ENCODE data around the gene ZFR.

Gene ZFR

GRCh38 chr5:32384621-32385020, 59.9 kb downstream of the ZFR start:
- TF ChIP-seq, protein P1, sequence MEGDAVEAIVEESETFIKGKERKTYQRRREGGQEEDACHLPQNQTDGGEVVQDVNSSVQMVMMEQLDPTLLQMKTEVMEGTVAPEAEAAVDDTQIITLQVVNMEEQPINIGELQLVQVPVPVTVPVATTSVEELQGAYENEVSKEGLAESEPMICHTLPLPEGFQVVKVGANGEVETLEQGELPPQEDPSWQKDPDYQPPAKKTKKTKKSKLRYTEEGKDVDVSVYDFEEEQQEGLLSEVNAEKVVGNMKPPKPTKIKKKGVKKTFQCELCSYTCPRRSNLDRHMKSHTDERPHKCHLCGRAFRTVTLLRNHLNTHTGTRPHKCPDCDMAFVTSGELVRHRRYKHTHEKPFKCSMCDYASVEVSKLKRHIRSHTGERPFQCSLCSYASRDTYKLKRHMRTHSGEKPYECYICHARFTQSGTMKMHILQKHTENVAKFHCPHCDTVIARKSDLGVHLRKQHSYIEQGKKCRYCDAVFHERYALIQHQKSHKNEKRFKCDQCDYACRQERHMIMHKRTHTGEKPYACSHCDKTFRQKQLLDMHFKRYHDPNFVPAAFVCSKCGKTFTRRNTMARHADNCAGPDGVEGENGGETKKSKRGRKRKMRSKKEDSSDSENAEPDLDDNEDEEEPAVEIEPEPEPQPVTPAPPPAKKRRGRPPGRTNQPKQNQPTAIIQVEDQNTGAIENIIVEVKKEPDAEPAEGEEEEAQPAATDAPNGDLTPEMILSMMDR (IDR thresholded peaks at IDR 0.05; ENCODE audit: borderline replicate concordance, extremely low read depth, low read length, poor library complexity, severe bottlenecking): no peak
- no peak for TF ChIP-seq EZH2 (IDR thresholded peaks at IDR 0.05; ENCODE audit: borderline replicate concordance, low read depth, low read length, severe bottlenecking)
- ATAC-seq (ENCODE audit: insufficient read depth, low read depth): no peak

DNA sequence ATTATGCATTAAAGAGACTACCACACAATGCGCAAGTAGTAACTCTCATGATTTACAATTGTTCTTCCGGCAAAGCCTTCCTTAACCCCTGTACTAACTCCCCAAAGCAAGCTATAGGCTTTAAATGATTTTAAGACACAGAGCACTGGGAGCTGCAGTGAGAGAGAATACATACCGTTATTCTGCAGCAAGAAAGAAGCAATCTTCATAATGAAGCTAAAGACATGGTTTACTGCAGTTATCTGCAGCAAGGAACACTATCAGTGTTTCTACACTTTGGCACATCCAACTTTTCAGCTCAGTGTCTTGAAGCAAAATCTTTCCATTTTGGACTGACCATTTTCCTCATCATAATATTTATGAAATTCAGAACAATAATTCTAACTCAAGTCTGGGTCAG, 61.0 kb downstream of the ZFR start:
- DNase-seq (no peak), ATAC-seq (ENCODE audit: insufficient read depth, low read depth) (no peak)
- Histone ChIP-seq H3K27me3 (ENCODE audit: insufficient read depth, low read length, poor library complexity) (no peaks in the 10 kb centered on the region), H3K4me2 (ENCODE audit: insufficient read depth, low read length) (no peak overlapping the region), H2AFZ (ENCODE audit: low read depth, low read length) (no peak overlapping the region), H3K9ac (ENCODE audit: low read depth, low read length) (no peak overlapping the region), H3K27ac (ENCODE audit: low read length) (no peak overlapping the region), H3K79me2 (ENCODE audit: insufficient read depth, low read length) (no peaks in the 10 kb centered on the region), H4K20me1 (ENCODE audit: insufficient read depth, low read length) (no peaks in the 10 kb centered on the region), H3K4me3 (ENCODE audit: low read depth in 1 of 2, low read length in 2 of 2) (no peak overlapping the region), H3K4me1 (ENCODE audit: insufficient read depth, low read length) (no peaks in the 10 kb centered on the region), H3K36me3 (ENCODE audit: insufficient read depth, low read length) (peaks cover 87% of the 10 kb centered on the region), H3K9me3 (ENCODE audit: insufficient read depth, low read length, severe bottlenecking) (no peaks in the 10 kb centered on the region)
- TF ChIP-seq, protein P1 (IDR thresholded peaks at IDR 0.05; ENCODE audit: borderline replicate concordance, extremely low read depth, low read length, poor library complexity, severe bottlenecking): no peak
- no peak for TF ChIP-seq EZH2 (IDR thresholded peaks at IDR 0.05; ENCODE audit: borderline replicate concordance, low read depth, low read length, severe bottlenecking)

More at GRCh38 chr5:32384621-32385020, 59.9 kb downstream of the ZFR start:
- Histone ChIP-seq H3K9ac (ENCODE audit: low read depth, low read length) (no peak overlapping the region), H2AFZ (ENCODE audit: low read depth, low read length) (no peak overlapping the region), H3K4me2 (ENCODE audit: insufficient read depth, low read length) (no peak overlapping the region), H3K36me3 (ENCODE audit: insufficient read depth, low read length) (peaks cover 87% of the 10 kb centered on the region), H4K20me1 (ENCODE audit: insufficient read depth, low read length) (no peaks in the 10 kb centered on the region), H3K27ac (ENCODE audit: low read length) (no peak overlapping the region), H3K9me3 (ENCODE audit: insufficient read depth, low read length, severe bottlenecking) (no peaks in the 10 kb centered on the region), H3K4me3 (ENCODE audit: low read depth in 1 of 2, low read length in 2 of 2) (no peak overlapping the region), H3K4me1 (ENCODE audit: insufficient read depth, low read length) (no peaks in the 10 kb centered on the region), H3K27me3 (ENCODE audit: insufficient read depth, low read length, poor library complexity) (no peaks in the 10 kb centered on the region), H3K79me2 (ENCODE audit: insufficient read depth, low read length) (no peaks in the 10 kb centered on the region)
- DNase-seq: no peak

DNA sequence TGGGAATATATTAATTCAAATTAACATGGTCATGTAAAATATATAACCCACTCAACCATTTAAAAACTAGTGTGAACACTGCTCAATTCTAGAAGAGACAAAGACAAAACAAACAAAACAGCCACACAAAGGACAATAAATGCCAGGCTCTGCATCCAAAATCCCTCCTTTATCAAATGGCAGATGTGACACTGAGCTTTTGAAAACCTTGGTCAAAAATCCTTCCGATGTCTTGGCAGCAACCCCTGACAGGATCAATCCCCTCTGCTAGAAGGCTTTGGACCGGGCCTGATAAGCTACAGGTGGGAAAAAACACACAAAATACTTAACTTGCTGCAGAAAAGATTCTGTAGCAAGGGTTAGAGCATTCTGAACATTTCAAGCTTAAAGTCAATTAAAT, 61.5 kb downstream of the ZFR start:
- H3K4me1 ChIP-seq (ENCODE audit: insufficient read depth, low read length): no peaks in the 10 kb centered on the region
- H3K27me3 ChIP-seq (ENCODE audit: insufficient read depth, low read length, poor library complexity): no peaks in the 10 kb centered on the region
- DNase-seq: no peak
- no peak overlapping the region for H3K27ac ChIP-seq (ENCODE audit: low read length)
- no peak overlapping the region for H3K4me2 ChIP-seq (ENCODE audit: insufficient read depth, low read length)
- H3K79me2 ChIP-seq (ENCODE audit: insufficient read depth, low read length): no peaks in the 10 kb centered on the region
- H2AFZ ChIP-seq (ENCODE audit: low read depth, low read length): no peak overlapping the region
- no peak for ATAC-seq (ENCODE audit: insufficient read depth, low read depth)
- no peak overlapping the region for H3K4me3 ChIP-seq (ENCODE audit: low read depth in 1 of 2, low read length in 2 of 2)
- H3K9ac ChIP-seq (ENCODE audit: low read depth, low read length): no peak overlapping the region
- H3K9me3 ChIP-seq (ENCODE audit: insufficient read depth, low read length, severe bottlenecking): no peaks in the 10 kb centered on the region
- TF ChIP-seq, protein P1 (IDR thresholded peaks at IDR 0.05; ENCODE audit: borderline replicate concordance, extremely low read depth, low read length, poor library complexity, severe bottlenecking): no peak
- no peaks in the 10 kb centered on the region for H4K20me1 ChIP-seq (ENCODE audit: insufficient read depth, low read length)
- H3K36me3 ChIP-seq (ENCODE audit: insufficient read depth, low read length): peaks cover 87% of the 10 kb centered on the region

DNA sequence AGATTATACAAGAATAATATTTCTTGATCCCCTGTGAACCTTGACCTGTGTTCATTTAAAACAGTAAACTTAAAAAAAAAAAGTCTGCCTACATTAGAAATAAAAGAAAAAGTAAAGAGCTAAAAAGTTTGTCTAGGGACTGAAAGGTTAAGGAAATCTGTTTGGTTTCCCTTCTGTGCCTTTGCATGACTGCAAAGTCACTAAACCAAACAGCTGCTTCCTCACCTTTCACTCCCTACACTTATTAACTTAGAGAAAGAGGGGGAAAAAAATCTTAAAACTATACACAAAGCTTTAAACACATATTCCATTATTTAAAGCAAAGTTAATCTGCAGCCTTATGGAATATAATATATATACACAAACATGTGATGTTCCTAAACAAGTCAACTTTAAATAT, 65.1 kb downstream of the ZFR start:
- no peak overlapping the region for H2AFZ ChIP-seq (ENCODE audit: low read depth, low read length)
- no peak overlapping the region for H3K27ac ChIP-seq (ENCODE audit: low read length)
- no peaks in the 10 kb centered on the region for H3K27me3 ChIP-seq (ENCODE audit: insufficient read depth, low read length, poor library complexity)
- no peaks in the 10 kb centered on the region for H3K4me1 ChIP-seq (ENCODE audit: insufficient read depth, low read length)
- H3K36me3 ChIP-seq (ENCODE audit: insufficient read depth, low read length): peaks cover 75% of the 10 kb centered on the region
- no peak overlapping the region for H3K9ac ChIP-seq (ENCODE audit: low read depth, low read length)
- TF ChIP-seq, protein P1 (IDR thresholded peaks at IDR 0.05; ENCODE audit: borderline replicate concordance, extremely low read depth, low read length, poor library complexity, severe bottlenecking): no peak
- TF ChIP-seq EZH2 (IDR thresholded peaks at IDR 0.05; ENCODE audit: borderline replicate concordance, low read depth, low read length, severe bottlenecking): no peak
- no peaks in the 10 kb centered on the region for H3K79me2 ChIP-seq (ENCODE audit: insufficient read depth, low read length)
- no peaks in the 10 kb centered on the region for H3K9me3 ChIP-seq (ENCODE audit: insufficient read depth, low read length, severe bottlenecking)
- H3K4me2 ChIP-seq (ENCODE audit: insufficient read depth, low read length): no peak overlapping the region
- no peak overlapping the region for H3K4me3 ChIP-seq (ENCODE audit: low read depth in 1 of 2, low read length in 2 of 2)
- ATAC-seq (ENCODE audit: insufficient read depth, low read depth) (no peak), DNase-seq (no peak)
- no peaks in the 10 kb centered on the region for H4K20me1 ChIP-seq (ENCODE audit: insufficient read depth, low read length)
